Measurements from ENCODE around the gene ARID1B.

DNA sequence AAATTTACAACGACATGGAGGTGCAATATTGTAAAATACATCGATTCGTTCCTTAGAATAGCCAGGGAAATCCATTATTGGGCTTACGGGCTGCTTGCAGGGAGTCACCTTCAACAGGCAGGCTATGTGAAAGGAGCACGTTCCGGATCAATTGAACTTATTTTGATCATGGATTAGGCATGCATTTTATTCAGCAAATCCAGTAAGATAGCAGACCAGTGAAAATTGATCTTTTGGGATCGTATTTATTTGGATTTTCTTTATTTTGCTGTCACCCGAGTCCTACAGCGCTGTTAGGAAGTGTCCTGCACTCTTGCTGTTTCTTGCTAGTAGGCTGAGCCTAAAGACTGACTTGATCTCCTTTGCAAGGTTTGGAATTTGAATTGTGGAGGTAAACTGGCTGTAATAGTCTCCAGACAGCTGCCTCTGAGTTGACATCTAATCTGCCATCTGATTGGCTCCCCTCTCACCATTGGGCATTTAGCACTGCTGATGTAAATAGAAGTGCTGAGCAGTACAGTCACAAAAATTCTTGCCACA, 3.0 kb downstream of the ARID1B start:
- TF ChIP-seq CTCF (IDR thresholded peaks at IDR 0.05) (no peak), POLR2AphosphoS5 (IDR thresholded peaks at IDR 0.05; ENCODE audit: low read depth, low read length) (no peak)
